Suppressor macrophage (primary cell): ENCODE measurements around the gene OARD1.

Experiments
- DNase-seq, 4 experiments: peaks; one replicate each; pipeline ENCODE4 v3.0.0-alpha.2; 2020 to 2022

OARD1 gene

GRCh38 chr6:41047745-41048732 lies 24.1 kb downstream of the OARD1 start:
- DNase-seq, result no peak

DNA sequence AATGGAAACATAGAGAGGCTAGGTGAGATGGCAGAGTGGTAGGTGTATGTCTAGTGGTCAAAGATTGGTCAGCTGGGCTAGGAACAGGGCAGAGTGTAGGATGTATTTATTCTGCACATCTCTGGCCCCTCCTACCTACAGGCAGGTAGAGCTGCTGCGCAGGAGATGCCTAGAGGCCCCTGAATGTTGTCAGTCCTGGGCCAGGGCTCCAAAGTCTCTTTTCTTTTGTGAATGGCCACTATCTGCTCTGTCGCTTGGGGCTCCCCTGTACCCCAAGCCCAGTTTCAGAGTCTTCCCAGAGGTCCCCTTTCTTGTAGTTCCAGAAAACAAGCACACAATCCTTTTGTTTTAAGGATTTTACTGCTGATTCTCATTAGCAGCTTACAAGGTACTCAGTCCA lies 24.9 kb downstream of the OARD1 start:
- DNase-seq, result no peak

- no peak for DNase-seq
Observed at GRCh38 chr6:41046084-41046483, 26.1 kb downstream of the OARD1 start.

GRCh38 chr6:41045664-41046063 lies 26.5 kb downstream of the OARD1 start:
- no peak for DNase-seq

DNA sequence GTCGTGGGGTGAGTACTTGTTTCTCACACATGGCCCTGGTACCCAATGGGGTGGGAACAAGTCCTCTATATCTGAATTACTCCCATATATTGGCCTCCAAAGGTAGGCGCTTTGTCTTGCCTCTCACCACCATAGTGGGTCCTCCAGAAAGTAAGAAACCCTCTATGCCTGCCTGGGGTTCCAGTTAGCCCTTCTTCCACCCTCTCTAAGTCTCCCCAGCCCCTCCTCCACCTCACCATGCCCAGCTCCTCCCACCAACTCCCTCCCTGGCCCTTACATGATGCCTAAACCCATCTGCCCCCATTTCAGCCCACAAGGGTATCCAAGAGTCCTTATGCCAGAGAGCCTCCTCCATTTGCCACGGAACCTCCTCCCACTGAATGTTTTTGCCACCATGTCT lies 29.0 kb downstream of the OARD1 start:
- DNase-seq, result no peak

DNA sequence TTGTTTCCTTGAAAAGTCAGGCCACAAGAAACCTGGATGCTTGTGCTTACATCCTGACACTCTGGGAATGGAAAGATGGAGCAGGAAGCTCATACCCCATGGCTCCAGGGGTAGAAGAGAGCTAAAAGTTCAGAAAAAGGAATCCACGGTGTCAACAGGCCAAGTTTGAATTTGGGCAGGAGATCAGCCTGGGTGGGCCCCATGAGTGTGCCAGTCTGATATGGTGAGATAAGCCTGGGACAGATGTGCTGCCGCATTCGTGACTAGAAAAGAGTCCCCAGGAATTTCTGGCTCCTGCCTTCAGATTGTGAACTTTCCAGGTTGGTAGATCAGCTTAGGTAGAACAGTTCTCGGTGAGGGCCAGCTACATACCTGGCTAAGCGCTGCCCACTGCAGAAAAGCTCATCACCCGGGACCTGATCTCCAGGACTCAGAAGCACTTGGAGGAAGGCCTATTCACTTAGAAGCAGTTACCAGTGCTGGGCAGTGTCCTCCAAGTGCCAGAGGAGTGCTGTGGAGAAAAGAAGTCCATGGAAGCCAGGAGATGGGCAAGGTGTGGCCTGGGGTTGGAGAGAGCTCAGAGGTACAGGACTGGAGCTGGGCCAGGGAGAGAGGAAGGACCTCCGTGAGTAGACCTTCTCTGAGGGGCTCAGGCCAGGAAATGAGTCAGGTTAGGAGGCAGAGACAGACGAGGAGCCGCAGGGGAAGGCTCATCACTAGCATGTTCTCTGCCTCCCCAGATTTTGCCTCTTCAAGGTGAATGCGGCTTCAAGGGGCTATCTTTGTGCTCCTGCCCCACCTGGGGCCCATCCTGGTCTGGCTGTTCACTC lies 29.7 kb downstream of the OARD1 start, which contains the start of gene TSPO2:
TSS of gene TSPO2 (plus strand) at position 242 of the 830 bp plus-strand sequence. CDS start at position 761, 519 bp downstream.
- DNase-seq, result no peak

DNA sequence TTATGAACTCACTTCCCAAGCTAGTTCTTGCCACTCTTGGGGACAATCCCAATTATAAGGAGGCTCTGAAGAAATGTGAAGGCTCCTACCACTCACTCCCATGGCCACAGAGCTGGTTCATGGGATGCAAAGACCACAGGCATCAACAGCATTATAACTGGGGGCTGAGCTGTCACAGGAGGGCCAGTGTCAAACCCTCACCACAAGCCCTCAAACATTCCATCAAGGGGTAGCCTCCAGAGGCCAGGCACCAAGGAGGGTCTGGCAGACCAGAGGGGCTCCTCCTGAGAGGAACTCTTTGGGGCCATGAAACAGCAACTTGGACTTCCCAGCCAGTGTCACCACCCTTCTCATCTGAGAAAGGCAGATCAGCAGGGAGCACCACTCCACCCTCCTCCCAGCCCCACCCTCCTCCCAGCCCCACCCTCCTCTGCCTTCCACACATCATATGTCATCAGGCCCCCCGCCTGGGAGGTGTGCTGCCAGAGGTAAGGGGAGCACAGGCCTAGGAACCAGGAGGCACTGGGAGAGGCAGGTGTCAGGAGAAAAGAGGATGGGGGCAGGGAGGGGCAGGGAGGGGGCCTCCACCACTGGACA lies 31.1 kb downstream of the OARD1 start:
- no peak for DNase-seq

- DNase-seq, result peak; percentile 49 to 76 (median 74)
Observed at GRCh38 chr6:41040101-41040939, 31.8 kb downstream of the OARD1 start.

DNA sequence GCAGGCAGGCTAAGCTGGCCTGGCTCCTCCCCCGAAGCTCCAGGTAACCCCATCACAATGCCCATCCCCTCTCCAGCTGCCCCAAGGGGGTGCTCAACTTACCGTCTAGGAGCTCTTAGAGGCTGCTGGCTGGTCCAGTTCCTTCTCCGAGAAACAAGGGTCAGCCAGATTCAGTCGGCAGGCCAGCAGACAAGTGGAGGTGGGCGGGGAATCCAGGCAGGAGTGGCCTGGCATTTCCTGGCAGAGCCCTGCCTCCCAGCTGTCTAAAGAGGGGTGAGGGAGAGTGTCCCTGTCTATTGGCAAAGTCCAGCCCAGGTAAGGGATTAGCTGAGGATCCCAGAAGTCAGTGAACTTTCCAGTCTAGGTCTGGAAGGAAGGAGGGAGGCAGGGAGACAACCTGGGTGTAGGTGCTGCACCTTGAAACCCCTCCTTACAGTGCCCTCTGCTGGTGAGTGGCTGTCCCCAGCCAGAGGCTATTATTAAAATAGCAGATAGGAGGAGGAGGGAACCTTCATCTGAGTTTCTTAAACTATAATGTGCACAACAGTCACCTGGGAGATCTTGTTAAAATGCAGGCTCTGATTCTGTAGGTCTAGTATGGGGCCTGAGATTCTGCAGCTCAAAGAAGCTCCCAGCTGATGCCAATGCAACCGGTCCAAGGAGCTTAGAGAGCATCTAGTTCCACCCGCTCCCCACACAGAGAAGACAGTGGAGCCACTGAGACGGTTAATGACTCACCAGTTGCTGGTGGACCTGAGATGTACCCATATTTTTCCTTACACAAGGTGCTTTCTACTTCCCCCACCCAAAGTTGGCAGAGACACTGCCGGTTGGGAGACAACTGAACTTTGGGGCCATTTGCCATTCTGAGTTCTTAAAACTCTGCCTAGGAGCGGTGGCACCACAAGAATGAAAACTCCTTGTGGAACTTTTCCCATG lies 32.8 kb downstream of the OARD1 start, which contains the start of gene UNC5CL:
TSS of gene UNC5CL (minus strand) at position 162 of the 939 bp plus-strand sequence. CDS start 4,147 bp downstream, outside the sequence.
- peak; percentile 24 to 64 (median 46) for DNase-seq

DNA sequence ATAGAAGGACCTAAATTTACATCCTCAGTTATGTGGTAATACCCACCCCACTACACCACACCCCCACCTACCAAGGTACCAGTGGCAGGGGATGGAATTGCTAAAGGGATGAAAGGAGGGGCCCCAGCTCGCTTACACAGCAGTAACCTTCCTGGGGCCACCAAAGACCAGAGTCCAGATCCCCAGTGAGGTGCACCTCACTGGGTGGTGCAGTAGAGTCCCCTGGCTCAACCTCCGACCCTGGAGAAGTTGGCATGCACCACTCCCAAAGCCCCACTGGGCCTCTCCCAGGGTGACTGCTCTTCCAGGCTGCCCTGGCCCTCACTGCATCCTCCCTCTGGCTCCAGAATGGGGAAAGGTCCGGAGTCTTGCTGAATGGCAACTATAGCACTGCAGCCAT lies 34.0 kb downstream of the OARD1 start:
- DNase-seq, result no peak

DNA sequence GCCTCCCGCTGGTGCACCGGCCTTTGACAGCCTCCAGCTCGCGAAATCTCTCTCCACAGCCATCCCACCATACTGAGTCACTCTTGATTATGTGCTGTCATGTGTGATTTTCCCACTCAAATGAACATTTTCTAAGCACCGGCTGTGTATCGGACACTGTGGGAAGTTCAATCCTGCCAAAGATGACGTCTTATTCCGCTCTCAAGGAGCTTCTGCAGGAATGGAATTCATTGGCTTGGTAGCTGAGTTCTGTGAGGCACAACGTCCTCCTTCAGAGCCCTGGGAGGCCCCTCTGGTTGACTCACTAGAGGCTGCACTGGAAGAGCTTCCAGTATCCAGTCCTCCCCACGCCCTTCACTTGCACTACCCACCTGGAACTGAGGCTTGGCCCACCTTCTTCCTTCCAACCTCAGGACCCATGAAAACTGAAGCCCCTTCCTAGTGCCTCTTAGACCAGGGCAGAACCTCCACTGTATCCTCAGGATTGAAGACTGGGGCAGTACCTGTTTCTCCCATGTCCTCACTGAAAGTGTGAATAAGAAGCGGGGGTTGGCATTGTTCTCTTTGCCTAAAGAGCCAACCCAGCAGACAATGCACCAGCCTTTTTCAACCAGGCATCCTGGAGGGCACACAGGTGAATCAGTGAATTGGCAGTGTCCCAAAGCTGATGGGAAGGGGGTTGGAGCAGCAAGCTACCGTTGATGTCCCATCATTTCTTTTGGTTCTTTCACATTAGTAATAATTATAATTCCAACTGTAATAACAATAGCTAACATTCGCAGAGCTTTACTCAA lies 34.9 kb downstream of the OARD1 start:
- DNase-seq, result no peak

DNA sequence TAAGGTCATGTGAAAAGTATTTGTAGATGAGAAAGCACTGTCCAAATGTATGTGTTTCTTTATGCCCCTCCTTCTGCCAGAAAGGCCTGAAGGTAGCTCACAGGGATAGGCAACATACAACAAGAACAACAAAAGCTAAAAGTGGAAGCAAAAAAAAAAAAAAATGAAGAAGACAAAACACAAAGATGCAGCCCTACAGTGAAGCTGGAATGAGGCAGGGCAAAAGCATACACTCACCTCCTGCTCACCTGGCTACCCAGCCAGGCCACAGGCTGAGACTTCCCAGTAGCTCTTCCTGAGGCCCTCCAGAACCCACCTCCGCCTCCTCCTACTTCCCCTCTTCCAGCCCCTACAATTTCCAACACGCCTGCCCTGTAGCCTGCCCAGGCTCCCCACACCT lies 35.6 kb downstream of the OARD1 start:
- DNase-seq, result no peak

DNA sequence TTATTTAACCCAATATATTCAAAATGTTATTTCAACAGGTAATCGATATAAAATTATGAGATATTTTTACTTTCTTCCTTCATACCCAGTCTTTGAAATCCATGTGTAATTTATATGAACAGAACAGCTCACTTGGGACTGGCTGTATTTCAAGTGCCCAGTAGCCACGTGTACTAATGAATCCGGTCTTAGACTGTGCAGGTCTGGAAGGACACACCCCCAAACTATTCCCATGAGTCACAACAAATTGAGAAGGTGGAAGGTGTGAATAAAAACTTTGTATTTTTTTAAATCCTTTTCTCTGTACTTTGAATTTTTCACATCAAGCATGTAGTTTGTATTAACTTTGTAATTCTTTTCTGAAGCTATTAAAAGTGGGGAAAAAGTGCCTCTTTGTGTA lies 36.0 kb downstream of the OARD1 start:
- no peak for DNase-seq

DNA sequence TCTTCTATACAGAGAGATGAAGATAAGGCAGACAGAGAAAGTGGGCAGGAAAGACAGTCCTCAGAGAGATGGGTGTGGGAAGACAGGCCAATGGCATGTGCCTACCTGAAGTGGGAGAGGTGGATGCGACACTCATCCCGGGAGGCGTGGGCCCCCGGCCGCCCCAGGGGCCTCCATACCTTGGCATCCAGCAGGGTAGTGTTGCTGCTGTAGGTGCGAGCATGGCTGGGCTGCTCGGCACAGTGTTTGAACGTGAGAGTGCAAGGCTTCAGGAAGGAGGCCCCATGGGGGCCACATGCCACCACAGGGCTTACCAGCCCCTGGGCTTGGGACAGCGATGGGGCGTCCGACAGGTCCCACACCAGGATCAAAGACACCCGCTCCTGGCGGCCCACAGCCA lies 38.4 kb downstream of the OARD1 start:
- no peak for DNase-seq

DNA sequence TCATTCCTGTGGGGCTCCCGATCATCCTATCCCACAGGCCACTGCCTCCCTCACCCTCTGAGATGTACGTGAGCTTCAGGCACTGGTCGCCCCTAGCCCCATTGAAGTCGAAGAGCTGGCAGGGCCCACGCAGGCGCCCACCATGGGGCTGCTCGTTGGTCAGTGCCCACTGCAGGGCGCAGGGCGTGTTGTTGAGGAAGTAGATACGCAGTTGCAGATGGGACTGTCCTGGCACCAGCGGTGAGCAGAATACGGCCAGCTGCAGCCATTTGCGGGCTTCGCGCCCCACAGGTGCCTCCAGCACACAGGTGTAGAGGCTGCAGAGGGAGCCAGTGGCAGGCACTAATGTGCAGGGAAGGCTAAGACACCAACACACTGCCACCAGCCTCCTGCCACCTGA lies 39.3 kb downstream of the OARD1 start:
- DNase-seq, result no peak

GRCh38 chr6:41028561-41029412 lies 43.4 kb downstream of the OARD1 start:
- no peak for DNase-seq

DNA sequence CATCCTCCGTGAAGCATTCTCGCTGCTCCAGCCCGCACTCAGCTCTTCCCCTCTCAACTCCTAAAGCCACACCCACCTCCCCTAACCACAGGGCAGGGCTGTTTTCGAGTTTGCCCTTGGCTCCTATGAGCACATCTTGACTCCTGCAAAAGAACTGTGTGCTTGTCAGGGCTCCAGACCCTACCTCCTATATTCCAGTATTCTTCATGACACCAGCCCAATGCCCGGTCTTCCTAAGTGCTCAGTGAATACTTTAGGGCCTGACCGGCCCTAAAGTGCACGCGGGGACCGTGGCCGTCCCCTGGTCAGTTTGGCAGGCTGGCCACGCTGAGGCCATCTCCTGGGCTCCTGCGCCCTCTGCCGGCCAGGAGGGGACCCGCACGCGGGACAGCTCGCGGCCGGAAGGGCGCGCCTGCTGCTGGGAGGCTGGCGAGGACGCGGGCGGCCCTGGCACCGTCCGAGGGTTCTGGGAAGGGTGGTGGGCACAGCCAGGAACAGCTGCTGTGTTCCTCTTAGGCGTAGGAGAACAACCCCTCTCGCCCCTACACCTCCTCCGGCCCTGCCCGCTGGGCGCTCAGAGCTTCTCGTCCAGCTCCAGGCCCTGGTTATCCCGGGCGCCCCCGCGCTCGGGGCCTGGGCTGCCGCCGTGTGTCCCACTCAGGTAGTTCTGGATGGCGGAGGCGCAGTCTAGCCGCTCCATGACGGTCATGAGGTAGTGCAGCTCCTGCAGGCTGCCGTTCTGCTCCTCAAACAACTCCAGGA lies 44.2 kb downstream of the OARD1 start:
- peak; percentile 78 to 92 (median 90) for DNase-seq

DNA sequence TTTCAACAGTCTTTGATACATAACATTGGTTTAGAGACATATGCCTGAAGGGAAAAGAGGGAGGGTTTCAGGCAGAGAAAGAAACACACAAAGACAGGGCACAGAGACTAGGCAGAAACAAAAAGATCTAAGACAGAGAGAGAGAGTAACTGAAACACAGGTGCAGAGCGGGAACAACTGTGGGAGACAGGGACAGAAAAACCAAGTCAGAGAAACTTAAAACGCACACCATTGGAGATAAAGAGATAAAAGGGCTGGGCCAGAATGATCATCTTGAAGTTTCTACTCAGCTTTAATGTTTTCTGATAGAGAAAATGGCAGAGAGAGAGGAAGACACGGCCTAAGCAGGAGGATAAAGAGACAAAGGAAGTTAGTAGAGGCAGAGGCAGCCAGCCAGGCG lies 44.9 kb downstream of the OARD1 start:
- DNase-seq, result no peak
